GM12801 (cell line): ENCODE data around the gene IL12RB2.

ENCODE experiments used
- CTCF ChIP-seq: IDR thresholded peaks from one replicate; pipeline ENCODE4 v1.5.1; 2011; ENCODE audit warnings: control low read depth; ENCODE audit not compliant: insufficient read length; ENCODE audit errors: extremely low read depth

The IL12RB2 gene

GRCh38 chr1:67327864-67328466 is 20.3 kb downstream of the IL12RB2 start:
- no peak for TF ChIP-seq CTCF

- no peak for TF ChIP-seq CTCF
Observed at GRCh38 chr1:67332653-67333529, 25.2 kb downstream of the IL12RB2 start.

GRCh38 chr1:67333603-67334002 is 25.9 kb downstream of the IL12RB2 start:
- TF ChIP-seq CTCF = no peak

- TF ChIP-seq CTCF = no peak
Observed at GRCh38 chr1:67335411-67335810, 27.7 kb downstream of the IL12RB2 start.

DNA sequence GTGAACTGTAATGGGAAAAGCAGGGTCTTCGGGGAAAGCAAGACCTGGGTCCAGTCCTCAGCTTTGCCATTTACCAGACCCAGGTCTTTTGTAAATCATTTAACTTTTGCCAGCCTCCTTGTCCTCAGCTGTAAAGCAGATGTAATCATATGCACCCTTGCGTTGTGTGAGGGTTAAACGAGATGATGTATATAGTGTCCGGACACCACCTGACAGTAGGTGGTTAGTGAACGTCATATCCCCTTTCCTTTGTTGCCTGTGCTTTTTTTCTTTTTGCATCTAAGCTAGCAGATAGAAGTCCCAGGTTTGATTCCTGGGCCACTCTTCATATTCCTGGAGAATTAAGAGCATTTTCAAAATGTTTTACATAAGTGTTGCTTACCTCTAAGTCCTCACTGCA is 28.5 kb downstream of the IL12RB2 start:
- TF ChIP-seq CTCF = no peak

- no peak for TF ChIP-seq CTCF
Observed at GRCh38 chr1:67336783-67337182, 29.1 kb downstream of the IL12RB2 start.

DNA sequence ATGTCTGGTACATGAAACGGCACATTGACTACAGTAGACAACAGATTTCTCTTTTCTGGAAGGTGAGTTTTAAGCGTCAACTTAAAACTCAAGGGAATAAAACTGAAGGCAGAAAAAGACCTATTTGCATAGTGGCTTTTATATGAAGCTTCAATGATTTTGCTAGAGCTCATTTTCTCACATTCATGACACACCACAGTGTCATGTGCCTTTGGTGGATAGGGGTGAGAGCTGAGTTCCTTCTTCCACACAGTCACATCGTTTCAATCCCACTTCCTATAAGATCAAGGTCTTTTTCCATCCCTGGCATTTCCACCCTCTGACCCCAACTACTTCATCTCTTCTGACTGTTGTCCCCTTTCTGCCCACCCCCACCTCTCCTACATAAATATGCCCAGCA is 31.0 kb downstream of the IL12RB2 start:
- TF ChIP-seq CTCF = no peak
